HEK293 (cell line): ENCODE data around the gene GTF3C4.

ENCODE experiments used
- CTCF ChIA-PET: fragments of 350-600 bp; formaldehyde crosslinking; extraction: SDS; loops from one replicate; lab custom pipeline; 2021; ENCODE audit warnings: antibody characterized with exemption; lab: Yijun Ruan, JAX
- POLR2A ChIA-PET: fragments of 300-600 bp; formaldehyde crosslinking; extraction: SDS; loops from one replicate; lab custom pipeline; 2020; ENCODE audit warnings: antibody characterized with exemption, inconsistent platforms; lab: Yijun Ruan, JAX
- H3K27ac ChIP-seq: fragments of 200-500 bp; sonication (Bioruptor generic); 2 replicates; pipeline ENCODE4 v1.5.1; 2014; ENCODE audit warnings: low read depth, low read length, control low read depth, inconsistent platforms; ENCODE audit errors: extremely low read depth
- H3K36me3 ChIP-seq, 2 experiments: fragments of 200-500 bp in 1 of 2; sonication (Bioruptor generic) in 1 of 2; 1 replicate in 1 of 2; 2 replicates in 1 of 2; pipeline ENCODE4 v1.5.1; 2014 to 2017; ENCODE audit warnings: inconsistent platforms in 2 of 2, low read length in 2 of 2; ENCODE audit not compliant: control insufficient read depth in 2 of 2, insufficient read depth in 1 of 2
- H3K4me1 ChIP-seq: fragments of 200-500 bp; sonication (Bioruptor generic); 2 replicates; pipeline ENCODE4 v1.5.1; 2014; ENCODE audit warnings: mild to moderate bottlenecking, low read length, inconsistent platforms; ENCODE audit not compliant: control insufficient read depth, insufficient read depth
- H3K4me3 ChIP-seq: 2 replicates; pipeline ENCODE4 v1.5.1; 2011; ENCODE audit warnings: low read depth, mild to moderate bottlenecking, control low read depth, low read length, moderate library complexity
- H3K9me3 ChIP-seq: fragments of 200-500 bp; sonication (Bioruptor generic); 2 replicates; pipeline ENCODE4 v1.5.1; 2014; ENCODE audit warnings: low read depth, low read length, inconsistent platforms; ENCODE audit not compliant: control insufficient read depth, insufficient read depth
- EGR2 ChIP-seq: fragments of 450-650 bp; formaldehyde crosslinking; IDR thresholded peaks from 2 replicates; pipeline ENCODE4 v1.5.1; 2016; ENCODE audit warnings: low read depth, missing biosample characterization, missing genetic modification characterization
- KLF1 ChIP-seq: fragments of 450-650 bp; formaldehyde crosslinking; IDR thresholded peaks from 2 replicates; pipeline ENCODE4 v1.5.1; 2016; ENCODE audit warnings: missing biosample characterization, missing genetic modification characterization
- KLF9 ChIP-seq: fragments of 450-650 bp; formaldehyde crosslinking; IDR thresholded peaks from 2 replicates; pipeline ENCODE4 v1.5.1; 2016; ENCODE audit warnings: missing biosample characterization, missing genetic modification characterization, low read depth
- REST ChIP-seq: fragments of 450-650 bp; formaldehyde crosslinking; IDR thresholded peaks from 2 replicates; pipeline ENCODE4 v1.5.1; 2016; ENCODE audit warnings: missing biosample characterization, missing genetic modification characterization
- SP2 ChIP-seq: fragments of 450-650 bp; formaldehyde crosslinking; IDR thresholded peaks from 2 replicates; pipeline ENCODE4 v1.5.1; 2016; ENCODE audit warnings: missing biosample characterization, missing genetic modification characterization
- WT1 ChIP-seq: fragments of 450-650 bp; formaldehyde crosslinking; IDR thresholded peaks from 2 replicates; pipeline ENCODE4 v1.5.1; 2016; ENCODE audit warnings: missing biosample characterization, missing genetic modification characterization
- ZBTB21 ChIP-seq: fragments of 450-650 bp; formaldehyde crosslinking; IDR thresholded peaks from 2 replicates; pipeline ENCODE4 v1.5.1; 2017; ENCODE audit warnings: missing biosample characterization, missing genetic modification characterization
- ZNF114 ChIP-seq: fragments of 450-650 bp; formaldehyde crosslinking; IDR thresholded peaks from 2 replicates; pipeline ENCODE4 v1.5.0; 2017; ENCODE audit warnings: missing biosample characterization, missing genetic modification characterization
- ZNF148 ChIP-seq: fragments of 450-650 bp; formaldehyde crosslinking; IDR thresholded peaks from 2 replicates; pipeline ENCODE4 v1.5.0; 2017; ENCODE audit warnings: missing biosample characterization, missing genetic modification characterization, borderline replicate concordance
- ZNF175 ChIP-seq: fragments of 450-650 bp; formaldehyde crosslinking; IDR thresholded peaks from 2 replicates; pipeline ENCODE4 v1.5.1; 2016; ENCODE audit warnings: missing biosample characterization, missing genetic modification characterization
- ZNF341 ChIP-seq: fragments of 450-650 bp; formaldehyde crosslinking; IDR thresholded peaks from 2 replicates; pipeline ENCODE4; 2016; ENCODE audit warnings: low read depth, missing biosample characterization, missing genetic modification characterization
- ZNF350 ChIP-seq: fragments of 450-650 bp; formaldehyde crosslinking; IDR thresholded peaks from 2 replicates; pipeline ENCODE4 v1.5.0; 2017; ENCODE audit warnings: missing biosample characterization, mild to moderate bottlenecking, missing genetic modification characterization
- ZNF416 ChIP-seq: fragments of 450-650 bp; formaldehyde crosslinking; IDR thresholded peaks from 2 replicates; pipeline ENCODE4 v1.5.1; 2016; ENCODE audit warnings: missing biosample characterization, missing genetic modification characterization
- ZNF501 ChIP-seq: fragments of 450-650 bp; formaldehyde crosslinking; IDR thresholded peaks from 2 replicates; pipeline ENCODE4 v1.5.1; 2016; ENCODE audit warnings: missing biosample characterization, missing genetic modification characterization
- ZNF621 ChIP-seq: fragments of 450-650 bp; formaldehyde crosslinking; IDR thresholded peaks from 2 replicates; pipeline ENCODE4 v1.5.1; 2017; ENCODE audit warnings: missing biosample characterization, missing genetic modification characterization
- TF ChIP-seq, protein P1 (sequence below): fragments of 450-650 bp; IDR thresholded peaks from 2 replicates; pipeline ENCODE4 v1.5.1; 2018; ENCODE audit warnings: missing biosample characterization, missing genetic modification characterization
- TF ChIP-seq, protein P2 (sequence below): fragments of 450-650 bp; formaldehyde crosslinking; IDR thresholded peaks from 2 replicates; pipeline ENCODE4 v1.5.1; 2016; ENCODE audit warnings: missing biosample characterization, missing genetic modification characterization
- TF ChIP-seq, protein P3 (sequence below): fragments of 450-650 bp; formaldehyde crosslinking; IDR thresholded peaks from 2 replicates; pipeline ENCODE4 v1.5.1; 2016; ENCODE audit warnings: missing biosample characterization, missing genetic modification characterization
- TF ChIP-seq, protein P4 (sequence below): fragments of 450-650 bp; formaldehyde crosslinking; IDR thresholded peaks from 2 replicates; pipeline ENCODE4 v1.5.1; 2016; ENCODE audit warnings: missing biosample characterization, missing genetic modification characterization
- TF ChIP-seq, protein P5 (sequence below): fragments of 450-650 bp; formaldehyde crosslinking; IDR thresholded peaks from 2 replicates; pipeline ENCODE4 v1.5.1; 2016; ENCODE audit warnings: missing biosample characterization, missing genetic modification characterization, low read depth

GTF3C4 gene

GRCh38 chr9:132626285-132626684 lies 44.0 kb upstream of the GTF3C4 start:
- POLR2A ChIA-PET, result no interaction called here
- CTCF ChIA-PET, result interaction anchor here (0.7 kb wide), 1 partner anchor 36 kb away, joined by 3 read pairs; no protein-coding TSS in a partner anchor
- H3K27ac ChIP-seq, result no peak overlapping the region
- no peak overlapping the region for H3K4me3 ChIP-seq
- H3K36me3 ChIP-seq, result peaks cover 3 to 67% of the 10 kb centered on the region in 2 experiments; a peak in 2 of 3 replicates
- H3K9me3 ChIP-seq, result no peaks in the 10 kb centered on the region
- TF ChIP-seq, protein P1, sequence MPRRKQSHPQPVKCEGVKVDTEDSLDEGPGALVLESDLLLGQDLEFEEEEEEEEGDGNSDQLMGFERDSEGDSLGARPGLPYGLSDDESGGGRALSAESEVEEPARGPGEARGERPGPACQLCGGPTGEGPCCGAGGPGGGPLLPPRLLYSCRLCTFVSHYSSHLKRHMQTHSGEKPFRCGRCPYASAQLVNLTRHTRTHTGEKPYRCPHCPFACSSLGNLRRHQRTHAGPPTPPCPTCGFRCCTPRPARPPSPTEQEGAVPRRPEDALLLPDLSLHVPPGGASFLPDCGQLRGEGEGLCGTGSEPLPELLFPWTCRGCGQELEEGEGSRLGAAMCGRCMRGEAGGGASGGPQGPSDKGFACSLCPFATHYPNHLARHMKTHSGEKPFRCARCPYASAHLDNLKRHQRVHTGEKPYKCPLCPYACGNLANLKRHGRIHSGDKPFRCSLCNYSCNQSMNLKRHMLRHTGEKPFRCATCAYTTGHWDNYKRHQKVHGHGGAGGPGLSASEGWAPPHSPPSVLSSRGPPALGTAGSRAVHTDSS (tag by site-specific recombination), result no peak
- TF ChIP-seq ZNF416, result no peak
- TF ChIP-seq WT1, result no peak
- no peak for TF ChIP-seq KLF9 (tag by site-specific recombination)
- TF ChIP-seq ZBTB21 (tag by site-specific recombination), result no peak
- no peak for TF ChIP-seq ZNF148 (tag by site-specific recombination)
- TF ChIP-seq, protein P2, sequence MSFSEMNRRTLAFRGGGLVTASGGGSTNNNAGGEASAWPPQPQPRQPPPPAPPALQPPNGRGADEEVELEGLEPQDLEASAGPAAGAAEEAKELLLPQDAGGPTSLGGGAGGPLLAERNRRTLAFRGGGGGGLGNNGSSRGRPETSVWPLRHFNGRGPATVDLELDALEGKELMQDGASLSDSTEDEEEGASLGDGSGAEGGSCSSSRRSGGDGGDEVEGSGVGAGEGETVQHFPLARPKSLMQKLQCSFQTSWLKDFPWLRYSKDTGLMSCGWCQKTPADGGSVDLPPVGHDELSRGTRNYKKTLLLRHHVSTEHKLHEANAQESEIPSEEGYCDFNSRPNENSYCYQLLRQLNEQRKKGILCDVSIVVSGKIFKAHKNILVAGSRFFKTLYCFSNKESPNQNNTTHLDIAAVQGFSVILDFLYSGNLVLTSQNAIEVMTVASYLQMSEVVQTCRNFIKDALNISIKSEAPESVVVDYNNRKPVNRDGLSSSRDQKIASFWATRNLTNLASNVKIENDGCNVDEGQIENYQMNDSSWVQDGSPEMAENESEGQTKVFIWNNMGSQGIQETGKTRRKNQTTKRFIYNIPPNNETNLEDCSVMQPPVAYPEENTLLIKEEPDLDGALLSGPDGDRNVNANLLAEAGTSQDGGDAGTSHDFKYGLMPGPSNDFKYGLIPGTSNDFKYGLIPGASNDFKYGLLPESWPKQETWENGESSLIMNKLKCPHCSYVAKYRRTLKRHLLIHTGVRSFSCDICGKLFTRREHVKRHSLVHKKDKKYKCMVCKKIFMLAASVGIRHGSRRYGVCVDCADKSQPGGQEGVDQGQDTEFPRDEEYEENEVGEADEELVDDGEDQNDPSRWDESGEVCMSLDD (tag by site-specific recombination), result no peak
- TF ChIP-seq, protein P3, sequence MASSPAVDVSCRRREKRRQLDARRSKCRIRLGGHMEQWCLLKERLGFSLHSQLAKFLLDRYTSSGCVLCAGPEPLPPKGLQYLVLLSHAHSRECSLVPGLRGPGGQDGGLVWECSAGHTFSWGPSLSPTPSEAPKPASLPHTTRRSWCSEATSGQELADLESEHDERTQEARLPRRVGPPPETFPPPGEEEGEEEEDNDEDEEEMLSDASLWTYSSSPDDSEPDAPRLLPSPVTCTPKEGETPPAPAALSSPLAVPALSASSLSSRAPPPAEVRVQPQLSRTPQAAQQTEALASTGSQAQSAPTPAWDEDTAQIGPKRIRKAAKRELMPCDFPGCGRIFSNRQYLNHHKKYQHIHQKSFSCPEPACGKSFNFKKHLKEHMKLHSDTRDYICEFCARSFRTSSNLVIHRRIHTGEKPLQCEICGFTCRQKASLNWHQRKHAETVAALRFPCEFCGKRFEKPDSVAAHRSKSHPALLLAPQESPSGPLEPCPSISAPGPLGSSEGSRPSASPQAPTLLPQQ, result no peak
- no peak for TF ChIP-seq ZNF175 (tag by site-specific recombination)
- TF ChIP-seq ZNF114 (tag by site-specific recombination), result no peak
- no peak for TF ChIP-seq EGR2
- TF ChIP-seq, protein P4, sequence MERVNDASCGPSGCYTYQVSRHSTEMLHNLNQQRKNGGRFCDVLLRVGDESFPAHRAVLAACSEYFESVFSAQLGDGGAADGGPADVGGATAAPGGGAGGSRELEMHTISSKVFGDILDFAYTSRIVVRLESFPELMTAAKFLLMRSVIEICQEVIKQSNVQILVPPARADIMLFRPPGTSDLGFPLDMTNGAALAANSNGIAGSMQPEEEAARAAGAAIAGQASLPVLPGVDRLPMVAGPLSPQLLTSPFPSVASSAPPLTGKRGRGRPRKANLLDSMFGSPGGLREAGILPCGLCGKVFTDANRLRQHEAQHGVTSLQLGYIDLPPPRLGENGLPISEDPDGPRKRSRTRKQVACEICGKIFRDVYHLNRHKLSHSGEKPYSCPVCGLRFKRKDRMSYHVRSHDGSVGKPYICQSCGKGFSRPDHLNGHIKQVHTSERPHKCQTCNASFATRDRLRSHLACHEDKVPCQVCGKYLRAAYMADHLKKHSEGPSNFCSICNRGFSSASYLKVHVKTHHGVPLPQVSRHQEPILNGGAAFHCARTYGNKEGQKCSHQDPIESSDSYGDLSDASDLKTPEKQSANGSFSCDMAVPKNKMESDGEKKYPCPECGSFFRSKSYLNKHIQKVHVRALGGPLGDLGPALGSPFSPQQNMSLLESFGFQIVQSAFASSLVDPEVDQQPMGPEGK (tag by site-specific recombination), result no peak
- TF ChIP-seq ZNF341 (tag by site-specific recombination), result no peak
- TF ChIP-seq KLF1 (tag by site-specific recombination), result no peak
- no peak for TF ChIP-seq SP2
- TF ChIP-seq, all 188 proteins: peak for 0
- no peaks in the 10 kb centered on the region for H3K4me1 ChIP-seq

DNA sequence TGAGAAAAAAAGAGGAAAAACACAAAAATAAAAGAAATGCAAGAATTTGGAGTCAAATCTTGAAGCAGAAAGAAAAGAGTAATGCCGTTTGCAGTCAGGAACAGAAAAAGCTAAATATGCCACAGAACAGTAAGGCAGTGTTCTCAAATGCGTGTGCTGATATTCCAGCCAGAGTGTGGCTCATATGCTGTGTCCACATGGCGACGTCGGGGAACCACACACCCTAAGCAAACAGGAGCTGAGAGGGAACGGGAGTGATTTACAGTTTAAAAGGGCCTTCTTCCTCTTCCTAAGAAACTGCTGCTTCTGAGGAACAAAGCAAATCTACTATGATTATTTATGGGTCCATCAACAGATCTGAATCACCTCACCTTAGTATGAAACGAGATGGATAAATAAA lies 43.2 kb upstream of the GTF3C4 start:
- ChIA-PET CTCF (no interaction called here), POLR2A (no interaction called here)
- Histone ChIP-seq H3K27ac (no peak overlapping the region), H3K4me3 (no peak overlapping the region), H3K4me1 (no peaks in the 10 kb centered on the region), H3K36me3 (peaks cover 3 to 69% of the 10 kb centered on the region in 2 experiments; a peak in 2 of 3 replicates), H3K9me3 (no peaks in the 10 kb centered on the region)
- TF ChIP-seq REST (tag by site-specific recombination), result no peak
- TF ChIP-seq, protein P5, sequence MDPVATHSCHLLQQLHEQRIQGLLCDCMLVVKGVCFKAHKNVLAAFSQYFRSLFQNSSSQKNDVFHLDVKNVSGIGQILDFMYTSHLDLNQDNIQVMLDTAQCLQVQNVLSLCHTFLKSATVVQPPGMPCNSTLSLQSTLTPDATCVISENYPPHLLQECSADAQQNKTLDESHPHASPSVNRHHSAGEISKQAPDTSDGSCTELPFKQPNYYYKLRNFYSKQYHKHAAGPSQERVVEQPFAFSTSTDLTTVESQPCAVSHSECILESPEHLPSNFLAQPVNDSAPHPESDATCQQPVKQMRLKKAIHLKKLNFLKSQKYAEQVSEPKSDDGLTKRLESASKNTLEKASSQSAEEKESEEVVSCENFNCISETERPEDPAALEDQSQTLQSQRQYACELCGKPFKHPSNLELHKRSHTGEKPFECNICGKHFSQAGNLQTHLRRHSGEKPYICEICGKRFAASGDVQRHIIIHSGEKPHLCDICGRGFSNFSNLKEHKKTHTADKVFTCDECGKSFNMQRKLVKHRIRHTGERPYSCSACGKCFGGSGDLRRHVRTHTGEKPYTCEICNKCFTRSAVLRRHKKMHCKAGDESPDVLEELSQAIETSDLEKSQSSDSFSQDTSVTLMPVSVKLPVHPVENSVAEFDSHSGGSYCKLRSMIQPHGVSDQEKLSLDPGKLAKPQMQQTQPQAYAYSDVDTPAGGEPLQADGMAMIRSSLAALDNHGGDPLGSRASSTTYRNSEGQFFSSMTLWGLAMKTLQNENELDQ (tag by site-specific recombination), result no peak
- TF ChIP-seq ZNF350 (tag by site-specific recombination), result no peak
- TF ChIP-seq ZNF621, result no peak
- no peak for TF ChIP-seq ZNF501
